SK-N-MC (cell line): ENCODE results near the gene TANGO6.

Experiments used
- DNase-seq: peaks from one replicate; pipeline ENCODE4 v3.0.0-alpha.2; 2011; ENCODE audit warnings: low read depth, low spot score
- H3K27ac ChIP-seq: fragments of 200-600 bp; sonication (generic); 2 replicates; pipeline ENCODE4 v1.5.1; 2016; ENCODE audit warnings: mixed run types
- H3K36me3 ChIP-seq: fragments of 200-600 bp; sonication (generic); 2 replicates; pipeline ENCODE4 v1.6.1; 2017; ENCODE audit warnings: antibody characterized with exemption, low read length, mixed read lengths; ENCODE audit not compliant: insufficient read depth
- H3K4me3 ChIP-seq: fragments of 200-600 bp; sonication (generic); 2 replicates; pipeline ENCODE4 v1.5.1; 2016
- H3K9ac ChIP-seq: fragments of 200-600 bp; sonication (generic); 2 replicates; pipeline ENCODE4 v1.8.0; 2017; ENCODE audit warnings: mixed run types, mixed read lengths; ENCODE audit not compliant: insufficient read length
- H3K9me3 ChIP-seq: fragments of 200-600 bp; sonication (generic); 2 replicates; pipeline ENCODE4 v1.6.1; 2017; ENCODE audit warnings: low read depth, mild to moderate bottlenecking, antibody characterized with exemption, low read length, moderate library complexity, mixed read lengths
- EZH2 ChIP-seq: fragments of 200-600 bp; sonication (generic); IDR thresholded peaks from one replicate; pipeline ENCODE4 v1.6.1; 2017; ENCODE audit warnings: antibody characterized with exemption
- FOXP2 ChIP-seq: optimal IDR thresholded peaks from 2 replicates; pipeline ENCODE3; 2011; ENCODE audit warnings: mild to moderate bottlenecking, moderate library complexity; ENCODE audit not compliant: insufficient read depth; ENCODE audit errors: extremely low read length, control extremely low read depth
- POLR2AphosphoS5 ChIP-seq: IDR thresholded peaks from 2 replicates; pipeline ENCODE4 v1.6.1; 2012; ENCODE audit warnings: mild to moderate bottlenecking, low read depth, low read length, borderline replicate concordance

The TANGO6 gene

DNA sequence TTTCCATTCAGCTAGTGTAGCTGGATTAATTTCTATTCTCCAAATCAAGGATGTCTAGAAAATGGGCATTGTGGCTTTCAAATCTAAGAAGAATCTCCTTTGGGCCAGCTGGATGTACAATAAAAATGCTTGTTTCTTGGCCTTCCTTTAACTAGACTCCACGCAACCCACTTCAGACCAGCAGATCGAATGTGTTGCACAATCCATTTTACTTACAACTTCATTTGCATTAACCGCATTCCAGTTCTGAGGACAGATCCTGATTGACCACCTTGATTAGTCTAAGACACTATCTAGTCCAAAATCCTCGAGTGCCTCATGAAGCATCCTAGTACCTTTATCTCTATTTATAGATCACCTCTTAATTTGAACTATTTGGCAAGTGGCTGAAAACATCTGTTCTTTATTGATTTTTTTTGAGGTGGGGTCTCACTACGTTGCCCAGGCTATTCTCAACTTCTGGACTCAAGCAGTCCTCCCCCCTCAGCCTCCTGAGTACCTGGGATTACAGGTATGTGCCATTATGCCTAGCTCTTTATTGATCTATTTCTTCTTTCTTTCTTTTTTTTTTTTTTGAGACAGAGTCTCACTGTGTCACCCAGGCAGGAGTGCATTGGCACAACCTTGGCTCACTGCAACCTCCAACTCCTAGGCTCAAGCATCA is 241.8 kb downstream of the TANGO6 start:
- H3K36me3 ChIP-seq: no peaks in the 10 kb centered on the region
- TF ChIP-seq EZH2 (no peak), FOXP2 (no peak), POLR2AphosphoS5 (no peak)
- H3K27ac ChIP-seq: no peak overlapping the region
- H3K9me3 ChIP-seq: no peaks in the 10 kb centered on the region
- no peak overlapping the region for H3K9ac ChIP-seq
- no peak for DNase-seq
- no peak overlapping the region for H3K4me3 ChIP-seq

DNA sequence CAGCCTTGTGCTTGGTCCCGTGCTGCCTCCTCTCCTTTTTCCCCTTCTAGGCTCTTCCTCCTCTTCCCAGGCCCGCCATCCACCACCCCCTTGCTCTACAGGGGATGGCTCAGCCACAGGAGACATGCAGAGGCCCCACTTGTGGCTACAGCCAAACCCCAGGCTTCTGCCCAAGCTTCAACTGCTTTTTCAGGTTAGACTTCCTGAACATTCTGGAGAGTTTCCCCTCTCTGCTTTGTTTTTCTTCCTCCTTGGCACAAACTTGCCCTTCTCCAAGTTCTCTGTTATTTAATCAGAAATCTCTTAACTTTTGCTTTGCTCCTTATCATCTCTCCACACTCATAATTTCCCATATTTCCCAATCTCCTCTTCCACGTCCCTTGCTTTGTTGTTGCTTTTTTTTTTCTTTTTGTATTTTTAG is 243.8 kb downstream of the TANGO6 start:
- TF ChIP-seq EZH2 (no peak), POLR2AphosphoS5 (no peak), FOXP2 (no peak)
- Histone ChIP-seq H3K9ac (no peak overlapping the region), H3K27ac (no peak overlapping the region), H3K9me3 (no peaks in the 10 kb centered on the region), H3K36me3 (no peaks in the 10 kb centered on the region), H3K4me3 (no peak overlapping the region)
- DNase-seq: no peak

DNA sequence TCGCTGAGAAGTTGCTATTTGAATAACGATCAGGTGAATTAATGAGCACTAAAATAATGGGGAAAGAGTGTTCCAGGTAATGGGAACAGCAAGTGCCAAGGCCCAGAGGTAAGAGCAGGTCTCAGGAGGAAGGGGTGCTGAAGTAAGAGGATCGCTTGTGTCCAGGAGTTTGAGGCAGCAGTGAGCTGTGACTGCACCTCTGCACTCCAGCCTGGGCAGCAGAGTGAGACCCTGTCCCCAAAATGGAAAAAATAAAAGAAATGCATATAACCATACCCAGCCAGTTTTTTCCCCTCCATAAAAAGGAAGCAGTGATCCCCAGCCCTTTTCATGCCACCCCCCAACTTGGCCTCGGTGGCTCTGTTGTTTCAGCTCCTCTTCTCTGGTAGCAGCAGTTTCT is 245.4 kb downstream of the TANGO6 start:
- Histone ChIP-seq H3K36me3 (no peaks in the 10 kb centered on the region), H3K9me3 (no peaks in the 10 kb centered on the region), H3K27ac (no peak overlapping the region), H3K4me3 (no peak overlapping the region), H3K9ac (no peak overlapping the region)
- DNase-seq: no peak
- TF ChIP-seq POLR2AphosphoS5 (no peak), EZH2 (no peak), FOXP2 (no peak)

DNA sequence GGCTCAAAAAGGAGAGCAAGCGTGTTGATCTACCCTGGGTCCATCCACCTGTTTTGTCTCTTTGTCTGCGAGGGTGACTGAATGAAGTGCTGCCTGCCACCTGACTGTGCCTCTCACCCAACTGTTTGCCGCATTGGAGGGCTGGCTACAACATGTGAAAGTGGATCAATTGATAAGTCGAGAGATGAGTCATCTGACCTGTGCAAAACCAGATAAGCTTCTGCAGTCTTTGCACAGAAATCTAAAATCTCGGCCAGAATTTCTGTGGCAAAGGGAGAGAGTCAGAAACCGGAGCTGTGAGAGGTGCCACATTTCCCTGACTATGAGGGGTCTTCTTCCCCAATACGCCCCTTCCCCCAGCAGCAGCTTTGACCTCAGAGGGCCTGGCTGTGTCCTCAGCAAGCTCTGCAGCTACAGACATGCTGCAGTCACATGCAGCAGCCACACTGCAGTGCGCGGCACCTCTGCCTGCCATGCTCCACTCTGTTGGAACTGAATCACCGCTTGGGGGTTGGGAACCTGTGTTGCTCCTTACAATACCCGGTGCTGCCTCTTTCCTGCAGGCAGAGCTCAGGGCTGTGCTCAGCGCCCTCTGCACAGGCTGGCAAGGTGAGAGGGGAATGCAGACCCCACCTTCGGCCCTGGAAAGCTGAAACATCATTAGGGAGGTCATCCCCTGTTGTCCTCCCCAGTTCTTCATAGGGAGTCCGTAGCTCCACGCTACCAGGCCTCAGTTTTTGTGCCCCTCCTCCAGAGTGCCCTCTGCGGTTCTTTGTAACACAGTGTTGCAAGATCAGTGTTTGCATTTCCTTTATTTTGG is 246.0 kb downstream of the TANGO6 start:
- no peak for DNase-seq
- TF ChIP-seq FOXP2: no peak
- no peak for TF ChIP-seq EZH2
- no peak for TF ChIP-seq POLR2AphosphoS5
- Histone ChIP-seq H3K9me3 (no peaks in the 10 kb centered on the region), H3K27ac (no peak overlapping the region), H3K9ac (no peak overlapping the region), H3K36me3 (no peaks in the 10 kb centered on the region), H3K4me3 (no peak overlapping the region)

DNA sequence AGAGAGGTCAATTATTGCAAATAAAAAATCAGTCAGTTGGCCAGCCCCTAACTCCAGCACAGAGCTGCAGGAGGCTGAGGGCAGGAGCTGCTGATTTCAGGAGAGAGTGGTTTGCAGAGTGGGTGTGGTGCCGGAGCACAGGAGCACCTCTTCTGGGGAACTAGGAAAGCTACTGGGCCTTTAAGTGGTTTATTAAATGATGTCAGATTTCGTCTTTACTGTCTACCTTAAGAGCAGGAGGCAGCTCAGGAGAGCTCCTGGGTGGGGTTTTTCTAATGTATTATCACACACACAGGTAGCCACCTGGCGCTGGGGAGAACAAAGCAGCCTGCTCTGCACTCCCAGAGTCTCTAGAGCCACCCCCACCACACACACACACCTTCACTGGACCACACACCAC is 250.6 kb downstream of the TANGO6 start:
- TF ChIP-seq POLR2AphosphoS5: no peak
- no peak for TF ChIP-seq FOXP2
- no peak for TF ChIP-seq EZH2
- no peak overlapping the region for H3K9ac ChIP-seq
- no peak for DNase-seq
- no peaks in the 10 kb centered on the region for H3K9me3 ChIP-seq
- no peak overlapping the region for H3K27ac ChIP-seq
- no peak overlapping the region for H3K4me3 ChIP-seq
- H3K36me3 ChIP-seq: no peaks in the 10 kb centered on the region

DNA sequence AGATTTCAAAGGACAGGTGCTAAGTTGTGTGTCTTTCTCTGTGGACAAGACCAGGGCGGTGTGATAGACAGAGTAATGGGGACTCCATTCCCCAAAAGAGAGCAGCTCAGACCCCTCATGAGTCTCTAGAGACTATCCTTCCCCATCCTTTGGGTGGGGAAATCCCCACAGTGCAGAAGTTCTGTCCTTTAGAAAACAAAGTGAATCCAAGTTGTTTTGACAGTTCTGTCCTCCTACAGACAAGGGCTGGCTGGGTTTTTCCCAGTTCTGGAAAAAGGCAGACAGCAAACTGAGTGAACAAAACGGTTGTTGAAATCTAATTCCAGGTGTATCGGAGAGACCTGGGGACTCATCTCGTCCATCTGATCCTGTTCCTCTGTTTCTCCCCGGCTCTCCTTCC is 251.2 kb downstream of the TANGO6 start:
- H3K9ac ChIP-seq: no peak overlapping the region
- no peak overlapping the region for H3K4me3 ChIP-seq
- TF ChIP-seq FOXP2: no peak
- no peak for TF ChIP-seq EZH2
- TF ChIP-seq POLR2AphosphoS5: no peak
- no peak overlapping the region for H3K27ac ChIP-seq
- no peak for DNase-seq
- H3K9me3 ChIP-seq: no peaks in the 10 kb centered on the region
- H3K36me3 ChIP-seq: no peaks in the 10 kb centered on the region

DNA sequence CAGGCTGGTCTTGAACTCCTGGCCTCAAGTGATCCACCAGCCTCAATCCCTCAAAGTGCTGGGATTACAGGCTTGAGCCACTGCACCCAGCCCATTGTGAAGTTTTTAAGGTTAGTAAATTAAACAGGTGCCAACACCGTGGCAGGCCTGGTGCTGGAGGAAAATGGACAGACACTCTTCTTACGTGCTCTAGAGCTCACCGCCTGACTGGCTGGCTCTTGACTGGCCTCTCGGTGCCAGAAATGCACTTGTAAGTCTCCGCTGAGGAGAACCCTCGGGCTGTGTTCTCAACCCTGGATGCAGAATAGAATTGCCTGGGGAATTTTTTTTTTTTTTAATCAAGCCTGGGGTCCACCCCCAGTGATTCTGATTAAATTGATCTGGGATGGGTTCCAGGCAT is 251.9 kb downstream of the TANGO6 start:
- Histone ChIP-seq H3K27ac (no peak overlapping the region), H3K4me3 (no peak overlapping the region), H3K36me3 (no peaks in the 10 kb centered on the region), H3K9ac (no peak overlapping the region), H3K9me3 (no peaks in the 10 kb centered on the region)
- TF ChIP-seq FOXP2 (no peak), POLR2AphosphoS5 (no peak), EZH2 (no peak)
- DNase-seq: no peak

DNA sequence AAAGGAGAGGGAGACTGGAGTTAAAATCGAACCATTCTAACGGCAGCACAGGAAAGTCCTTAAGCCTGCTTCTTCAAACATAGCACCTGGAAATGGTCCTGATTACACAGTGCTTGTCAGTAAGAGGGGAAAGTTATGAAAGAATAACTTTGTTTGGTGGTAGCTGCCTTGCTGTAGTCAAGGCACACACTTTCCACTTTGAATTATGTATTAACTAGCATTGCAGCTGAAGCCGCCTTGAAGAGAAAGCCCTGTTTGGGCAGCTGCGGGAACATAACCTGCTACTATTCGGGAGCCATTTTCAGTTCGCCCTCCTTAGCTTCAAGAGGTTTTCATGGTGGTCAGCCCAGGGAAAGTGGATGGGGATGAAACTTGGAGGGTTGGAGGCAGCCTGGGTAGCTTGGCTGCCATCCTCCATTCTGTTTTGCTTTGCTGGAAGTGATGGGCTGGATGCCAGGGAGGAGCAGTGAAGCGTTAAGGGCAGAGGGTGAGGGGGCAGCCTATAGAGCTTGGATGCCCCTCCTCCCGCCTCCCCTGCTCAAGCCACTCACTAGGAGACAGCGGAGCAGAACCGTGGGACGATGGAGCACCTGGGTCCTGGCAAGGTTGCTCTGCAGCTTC is 256.9 kb downstream of the TANGO6 start:
- DNase-seq: no peak
- H3K9ac ChIP-seq: no peak overlapping the region
- no peaks in the 10 kb centered on the region for H3K9me3 ChIP-seq
- H3K27ac ChIP-seq: no peak overlapping the region
- H3K4me3 ChIP-seq: no peak overlapping the region
- TF ChIP-seq EZH2 (no peak), FOXP2 (no peak)
- no peaks in the 10 kb centered on the region for H3K36me3 ChIP-seq
